ENCODE measurements around the gene TFB1M. TPM values are rescaled to one million over a fixed set of nuclear protein-coding genes. Genes with fewer than 3 reads are reported as not detected.

Gene TFB1M
- total and polyA plus RNA-seq, 2 donors (not counting 3 experiments of a cell fraction or from before 2014, with no cell fraction given) = 12.9 to 35.5 TPM

DNA sequence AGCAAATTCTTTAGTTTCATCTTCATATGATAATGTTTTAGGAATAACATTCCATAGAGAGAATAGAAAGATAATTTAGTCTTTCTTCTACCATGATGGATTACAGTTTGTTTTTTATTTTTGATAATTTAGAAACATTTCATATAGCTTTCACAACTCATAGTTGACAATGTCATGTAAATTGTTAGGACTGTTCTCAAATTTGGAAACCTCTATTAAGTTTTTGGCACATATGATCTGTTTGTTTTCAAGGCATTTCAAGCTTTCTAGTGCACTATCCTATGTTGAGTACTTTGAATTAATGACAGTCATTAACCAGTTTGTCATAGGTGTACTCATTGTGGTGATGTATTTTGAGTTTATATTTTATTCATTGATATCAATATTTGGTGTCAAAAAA, 10.7 kb upstream of the TFB1M start:
- BruUV-seq (replicated peaks) = no TSS peak
- CTCF ChIA-PET = interaction anchor here (1.3 to 2.1 kb wide), 2 partner anchors 9 to 148 kb away, joined by 3 to 9 read pairs; no protein-coding TSS in a partner anchor
- H3K4me2 ChIP-seq (ENCODE audit: insufficient read depth, low read length) = no peak overlapping the region
- no peak overlapping the region for H2AFZ ChIP-seq (ENCODE audit: low read depth, low read length)
- no peak overlapping the region for H3K27ac ChIP-seq (ENCODE audit: insufficient read depth, low read depth, low read length)
- POLR2A ChIA-PET = no interaction called here
- no peaks in the 10 kb centered on the region for H3K27me3 ChIP-seq (ENCODE audit: control insufficient read depth in 2 of 2, insufficient read depth in 2 of 2, low read length in 2 of 2)
- no peak overlapping the region for H3K9ac ChIP-seq (replicated peaks; ENCODE audit: extremely low read depth, insufficient read depth, low read length)
- FAIRE-seq (no peak), DNase-seq (ENCODE audit: low read depth, low spot score) (no peak)
- dilution Hi-C loops (cut with MboI; ENCODE audit: extremely low pct_ligation_motif_present, low sequenced_read_pairs) (no loop called here), intact Hi-C loops (cut with micrococcal nuclease) (loop anchor here (5.0 to 10.0 kb wide), 7 partner anchors 380 to 1452 kb away; partner anchors contain the start of gene ARID1B)
- no peaks in the 10 kb centered on the region for H4K20me1 ChIP-seq (replicated peaks; ENCODE audit: control insufficient read depth, extremely low read depth, insufficient read depth, low read length)
- peaks cover 9% of the 10 kb centered on the region for H3K4me1 ChIP-seq (ENCODE audit: control insufficient read depth, extremely low read depth, insufficient read depth, low read length)
- no peaks in the 10 kb centered on the region for H3K9me3 ChIP-seq (replicated peaks; ENCODE audit: control insufficient read depth, insufficient read depth, low read length)
- no peaks in the 10 kb centered on the region for H3K9me1 ChIP-seq (replicated peaks; ENCODE audit: control insufficient read depth, extremely low read depth, insufficient read depth, low read length)
- no peak overlapping the region for H3K4me3 ChIP-seq (replicated peaks in 1 of 3; ENCODE audit: insufficient read depth in 1 of 3, low read depth in 1 of 3, low read length in 3 of 3)
- no peaks in the 10 kb centered on the region for H3K79me2 ChIP-seq (ENCODE audit: control insufficient read depth, insufficient read depth, low read length)
- TF ChIP-seq, protein P1, sequence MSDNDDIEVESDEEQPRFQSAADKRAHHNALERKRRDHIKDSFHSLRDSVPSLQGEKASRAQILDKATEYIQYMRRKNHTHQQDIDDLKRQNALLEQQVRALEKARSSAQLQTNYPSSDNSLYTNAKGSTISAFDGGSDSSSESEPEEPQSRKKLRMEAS (IDR thresholded peaks at IDR 0.05; ENCODE audit: insufficient read depth, insufficient read length) = no peak
- TF ChIP-seq EZH2 (IDR thresholded peaks at IDR 0.05; ENCODE audit: borderline replicate concordance, low read depth, low read length, severe bottlenecking) (no peak), CTCF (IDR thresholded peaks at IDR 0.05; ENCODE audit: extremely low read depth in 1 of 2, insufficient read depth in 1 of 2, low read depth in 1 of 2, low read length in 2 of 2) (no peak), JUN (IDR thresholded peaks at IDR 0.05; ENCODE audit: borderline replicate concordance, insufficient read depth, insufficient read length, low read depth) (no peak), POLR2A (IDR thresholded peaks at IDR 0.05; ENCODE audit: low read depth, low read length) (no peak), POLR2AphosphoS5 (IDR thresholded peaks at IDR 0.05; ENCODE audit: insufficient read depth, low read depth, low read length) (no peak), FOS (IDR thresholded peaks at IDR 0.05; ENCODE audit: borderline replicate concordance, insufficient read depth, low read length) (no peak), GATA2 (IDR thresholded peaks at IDR 0.05; ENCODE audit: insufficient read depth, insufficient read length, low read depth, low read length) (no peak), MYC (IDR thresholded peaks at IDR 0.05; ENCODE audit: low read depth, low read length) (no peak)
- no peaks in the 10 kb centered on the region for H3K36me3 ChIP-seq (ENCODE audit: control insufficient read depth in 2 of 2, extremely low read depth in 1 of 2, insufficient read depth in 2 of 2, low read length in 2 of 2)

Data from endothelial cell of umbilical vein (primary cell).